ENCODE results near the gene RPL32. TPM values are rescaled to one million over a fixed set of nuclear protein-coding genes. Genes with fewer than 3 reads are reported as not detected.

The RPL32 gene
- total and polyA plus RNA-seq, 7 donors, result 920 to 3,640 (median 1,772) TPM

DNA sequence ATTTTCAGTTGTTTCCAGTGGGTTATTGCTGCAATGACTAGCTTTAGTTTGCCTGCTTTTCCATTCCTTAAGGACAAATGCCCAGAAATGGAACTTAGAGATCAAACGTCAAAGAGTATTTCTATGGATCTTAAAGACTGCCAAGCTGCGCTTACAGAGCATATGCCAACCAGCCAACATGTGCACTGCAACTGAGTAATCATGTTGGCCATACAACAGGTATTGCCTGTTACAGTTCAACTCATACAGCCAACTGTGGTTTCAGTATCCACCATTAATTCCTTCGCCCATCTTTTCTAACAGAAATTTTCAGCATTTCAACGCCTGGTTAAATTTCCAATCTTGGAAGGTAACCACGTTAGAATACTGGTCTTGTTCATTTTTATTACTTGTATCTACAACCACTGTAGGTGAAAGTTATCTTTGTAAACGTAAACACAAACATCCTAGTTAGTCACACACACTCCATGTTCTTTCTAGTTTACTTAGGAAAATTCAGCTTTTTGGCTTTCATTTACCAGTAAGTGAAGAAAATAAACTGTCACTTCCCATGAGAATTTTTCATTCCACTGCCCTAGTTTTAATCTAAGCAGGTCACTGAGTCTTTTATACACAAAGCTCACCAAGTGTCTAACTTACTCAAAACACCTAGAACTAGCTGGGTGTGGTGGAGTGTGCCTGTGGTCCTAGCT lies 3.9 kb downstream of the RPL32 start:
- Histone ChIP-seq H3K4me3 (no peak overlapping the region), H3K27ac (no peak overlapping the region), H3K4me1 (peaks cover 0 to 42% (median 34%) of the 10 kb centered on the region in 4 donors), H3K27me3 (no peaks in the 10 kb centered on the region), H3K36me3 (peaks cover 21 to 76% (median 51%) of the 10 kb centered on the region in 4 donors), H3K9me3 (no peaks in the 10 kb centered on the region)
- TF ChIP-seq EP300 (IDR thresholded peaks at IDR 0.05) (no peak), POLR2AphosphoS5 (IDR thresholded peaks at IDR 0.05) (no peak), POLR2A (IDR thresholded peaks at IDR 0.05) (no peak)
- TF ChIP-seq, protein P1, sequence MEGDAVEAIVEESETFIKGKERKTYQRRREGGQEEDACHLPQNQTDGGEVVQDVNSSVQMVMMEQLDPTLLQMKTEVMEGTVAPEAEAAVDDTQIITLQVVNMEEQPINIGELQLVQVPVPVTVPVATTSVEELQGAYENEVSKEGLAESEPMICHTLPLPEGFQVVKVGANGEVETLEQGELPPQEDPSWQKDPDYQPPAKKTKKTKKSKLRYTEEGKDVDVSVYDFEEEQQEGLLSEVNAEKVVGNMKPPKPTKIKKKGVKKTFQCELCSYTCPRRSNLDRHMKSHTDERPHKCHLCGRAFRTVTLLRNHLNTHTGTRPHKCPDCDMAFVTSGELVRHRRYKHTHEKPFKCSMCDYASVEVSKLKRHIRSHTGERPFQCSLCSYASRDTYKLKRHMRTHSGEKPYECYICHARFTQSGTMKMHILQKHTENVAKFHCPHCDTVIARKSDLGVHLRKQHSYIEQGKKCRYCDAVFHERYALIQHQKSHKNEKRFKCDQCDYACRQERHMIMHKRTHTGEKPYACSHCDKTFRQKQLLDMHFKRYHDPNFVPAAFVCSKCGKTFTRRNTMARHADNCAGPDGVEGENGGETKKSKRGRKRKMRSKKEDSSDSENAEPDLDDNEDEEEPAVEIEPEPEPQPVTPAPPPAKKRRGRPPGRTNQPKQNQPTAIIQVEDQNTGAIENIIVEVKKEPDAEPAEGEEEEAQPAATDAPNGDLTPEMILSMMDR (IDR thresholded peaks at IDR 0.05), result no peak
- no peak for DNase-seq
- WGBS, 2 donors, result 68 to 76% methylated on average over 6 of the region's 6 CpGs
- intact Hi-C loops (cut with DNase I), result no loop called here

DNA sequence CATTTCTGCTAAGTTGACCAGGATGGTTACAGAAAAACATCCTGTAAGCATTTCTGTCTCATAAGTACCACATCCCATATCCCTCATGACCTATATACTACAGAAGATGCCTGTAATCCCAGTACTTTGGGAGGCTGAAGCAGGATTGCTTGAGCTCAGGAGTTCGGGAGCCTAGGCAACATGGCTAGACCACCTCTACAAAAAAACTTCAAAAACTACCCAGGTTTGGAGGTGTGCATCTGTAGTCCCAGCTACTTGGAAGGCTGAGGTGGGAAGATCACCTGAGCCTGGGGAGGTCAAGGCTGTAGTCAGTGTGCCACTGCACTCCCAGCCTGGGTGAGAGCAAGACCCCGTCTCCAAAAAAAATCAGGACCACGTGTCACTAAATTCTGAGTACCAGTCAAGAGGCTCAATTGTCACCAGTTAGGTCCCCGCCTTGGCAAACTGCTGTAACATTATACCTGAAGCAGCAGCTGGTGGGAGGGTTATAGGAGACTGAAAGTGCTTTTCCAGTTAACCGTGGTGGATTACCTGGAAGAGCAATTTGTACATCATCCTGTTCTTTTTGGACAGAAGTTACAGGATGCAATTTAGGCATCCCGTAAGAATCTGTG lies 6.2 kb downstream of the RPL32 start:
- no peak for TF ChIP-seq EP300 (IDR thresholded peaks at IDR 0.05)
- no peak for TF ChIP-seq POLR2A (IDR thresholded peaks at IDR 0.05)
- no peak for TF ChIP-seq POLR2AphosphoS5 (IDR thresholded peaks at IDR 0.05)
- TF ChIP-seq, protein P1 (IDR thresholded peaks at IDR 0.05), result no peak
- Histone ChIP-seq H3K4me3 (no peak overlapping the region), H3K9me3 (no peaks in the 10 kb centered on the region), H3K27ac (no peak overlapping the region), H3K4me1 (peaks cover 0 to 33% (median 25%) of the 10 kb centered on the region in 4 donors), H3K27me3 (no peaks in the 10 kb centered on the region), H3K36me3 (peaks cover 32 to 99% (median 63%) of the 10 kb centered on the region in 4 donors)
- WGBS, 2 donors, result 89 to 91% methylated on average over 6 of the region's 6 CpGs
- intact Hi-C loops (cut with DNase I), result no loop called here
- DNase-seq, result no peak

DNA sequence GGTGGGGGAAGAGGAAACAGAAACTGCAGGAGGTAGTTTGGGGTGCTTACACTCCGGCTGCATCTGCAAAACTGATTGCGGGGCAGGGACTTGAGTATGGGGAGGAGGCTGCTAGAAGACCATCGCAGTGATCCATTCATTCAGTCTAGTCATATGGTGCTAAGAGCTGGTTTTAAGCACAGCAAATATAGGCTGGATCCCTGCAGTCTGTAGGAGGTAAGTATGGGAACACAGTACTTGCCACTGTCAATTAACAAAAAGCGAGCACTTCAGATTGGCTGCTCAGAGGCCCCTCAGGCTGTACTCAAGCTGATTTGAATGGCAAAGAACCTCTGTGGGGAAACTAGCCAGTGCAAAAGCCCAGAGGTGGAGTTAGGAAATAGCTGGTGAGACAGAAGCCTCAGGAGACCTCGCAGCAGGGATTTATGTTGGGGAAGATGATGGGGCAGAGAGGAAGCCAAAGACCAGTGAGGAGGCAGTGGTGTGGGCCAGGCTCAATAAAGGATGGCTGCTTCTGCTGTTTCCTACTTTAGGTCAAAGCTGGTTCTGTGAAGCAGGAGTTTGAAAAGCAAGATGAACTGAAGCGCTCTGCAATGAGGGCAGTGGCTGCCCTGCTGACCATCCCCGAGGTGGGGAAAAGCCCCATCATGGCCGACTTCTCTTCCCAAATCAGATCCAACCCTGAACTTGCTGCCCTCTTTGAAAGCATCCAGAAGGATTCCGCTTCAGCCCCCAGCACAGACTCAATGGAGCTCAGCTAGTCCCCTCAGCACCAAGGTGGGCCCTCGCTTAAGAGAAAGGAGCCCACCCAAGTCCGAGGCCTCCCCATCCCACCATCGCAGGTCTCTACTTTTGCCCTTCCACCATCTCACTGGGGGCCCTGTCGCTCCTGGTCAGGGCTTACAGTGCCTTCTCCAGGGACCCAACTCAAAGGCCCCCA lies 7.9 kb downstream of the RPL32 start:
- Histone ChIP-seq H3K4me1 (peaks cover 0 to 16% (median 9%) of the 10 kb centered on the region in 4 donors), H3K27me3 (no peaks in the 10 kb centered on the region), H3K36me3 (peaks cover 32 to 100% (median 62%) of the 10 kb centered on the region in 4 donors), H3K4me3 (no peak overlapping the region), H3K27ac (no peak overlapping the region), H3K9me3 (no peaks in the 10 kb centered on the region)
- intact Hi-C loops (cut with DNase I), result no loop called here
- DNase-seq, result no peak
- TF ChIP-seq, protein P1 (IDR thresholded peaks at IDR 0.05), result no peak
- no peak for TF ChIP-seq EP300 (IDR thresholded peaks at IDR 0.05)
- no peak for TF ChIP-seq POLR2AphosphoS5 (IDR thresholded peaks at IDR 0.05)
- no peak for TF ChIP-seq POLR2A (IDR thresholded peaks at IDR 0.05)
- WGBS, 2 donors, result 83 to 85% methylated on average over 13 of the region's 13 CpGs

GRCh38 chr3:12832350-12833221 lies 8.8 kb downstream of the RPL32 start:
- DNase-seq, result no peak
- intact Hi-C loops (cut with DNase I), result no loop called here
- Histone ChIP-seq H3K4me1 (peaks cover 0 to 7% (median under 1%) of the 10 kb centered on the region in 4 donors), H3K9me3 (no peaks in the 10 kb centered on the region), H3K36me3 (peaks cover 32 to 100% (median 58%) of the 10 kb centered on the region in 4 donors), H3K4me3 (no peak overlapping the region), H3K27ac (no peak overlapping the region), H3K27me3 (no peaks in the 10 kb centered on the region)
- WGBS, 2 donors, result 88 to 92% methylated on average over 7 of the region's 7 CpGs
- TF ChIP-seq EP300 (IDR thresholded peaks at IDR 0.05), result no peak
- TF ChIP-seq, protein P1 (IDR thresholded peaks at IDR 0.05), result no peak
- no peak for TF ChIP-seq POLR2A (IDR thresholded peaks at IDR 0.05)
- no peak for TF ChIP-seq POLR2AphosphoS5 (IDR thresholded peaks at IDR 0.05)

Measured in sigmoid colon (tissue), 7 donors.